HCT116 (cell line): Measurements from ENCODE around the gene PCDHA3. TPM values are rescaled to one million over a fixed set of nuclear protein-coding genes. Genes with fewer than 3 reads are reported as not detected.
"Not testable (repeated sequence)": the region's sequence is repeated elsewhere in the genome, so short reads cannot be mapped to it uniquely, and the experiment has no call there.

Experiments used
- ATAC-seq: fragments of 200-7000 bp; cut with Tn5 transposase; 2 replicates; pipeline ENCODE4 v1.9.1; 2020; ENCODE audit warnings: mild to moderate bottlenecking, moderate library complexity
- BruUV-seq: library from RNA; stranded (reverse); fragments of 400-500 nt; replicated peaks from 2 replicates; lab custom pipeline; 2021; lab: Mats Ljungman, UMichigan
- CTCF ChIA-PET: fragments of 300-600 bp; sonication (Branson Sonifier 250); formaldehyde crosslinking; loops from one replicate; lab custom pipeline; 2021; ENCODE audit warnings: antibody characterized with exemption; lab: Charles Lee
- POLR2A ChIA-PET: fragments of 300-600, 350-600 bp; sonication (Branson Sonifier 250); formaldehyde crosslinking; loops from one replicate; lab custom pipeline; 2021; ENCODE audit warnings: antibody characterized with exemption; lab: Charles Lee
- RAD21 ChIA-PET, 2 experiments: fragments of 300-600 bp; sonication (Branson Sonifier 250); formaldehyde crosslinking; loops; one replicate each; lab custom pipeline; 2023; ENCODE audit warnings: low total read pairs in 2 of 2; ENCODE audit not compliant: uncharacterized antibody in 2 of 2, unreplicated experiment in 2 of 2, low non-redundant PET in 1 of 2; lab: Charles Lee
- DNase-seq: peaks from one replicate; pipeline ENCODE4 v3.0.0-alpha.2; 2010; ENCODE audit warnings: low read depth, low spot score
- H2AFZ ChIP-seq: fragments of 200-600 bp; shearing (Covaris generic), sonication (generic); 2 replicates; pipeline ENCODE4 v1.6.1; 2017; ENCODE audit warnings: low read depth, mixed run types, mixed read lengths, antibody characterized with exemption, low read length; ENCODE audit not compliant: poor library complexity, severe bottlenecking
- H3K27ac ChIP-seq: 2 replicates; pipeline ENCODE4 v1.5.1; 2012; ENCODE audit warnings: low read depth, low read length
- H3K27me3 ChIP-seq: fragments of 200-600 bp; sonication (generic); 2 replicates; pipeline ENCODE4 v1.6.1; 2016; ENCODE audit warnings: mixed run types, low read length, mixed read lengths; ENCODE audit not compliant: insufficient read depth
- H3K36me3 ChIP-seq, 2 experiments: fragments of 200-500 bp in 1 of 2; fragments of 200-600 bp in 1 of 2; sonication (Bioruptor generic) in 1 of 2; sonication (generic) in 1 of 2; 2 replicates each; pipeline versions ENCODE4 v1.5.1 to v1.6.1; 2014 to 2016; ENCODE audit warnings: low read length in 2 of 2, inconsistent platforms in 1 of 2, mixed read lengths in 1 of 2, mixed run types in 1 of 2; ENCODE audit not compliant: insufficient read depth in 2 of 2, control insufficient read depth in 1 of 2
- H3K4me1 ChIP-seq, 2 experiments: fragments of 200-600 bp in 1 of 2; sonication (generic) in 1 of 2; 2 replicates each; pipeline versions ENCODE4 v1.5.1 to v1.6.1; 2012 to 2017; ENCODE audit warnings: low read length in 2 of 2, inconsistent platforms in 1 of 2, mild to moderate bottlenecking in 1 of 2, mixed read lengths in 1 of 2, mixed run types in 1 of 2, moderate library complexity in 1 of 2; ENCODE audit not compliant: insufficient read depth in 2 of 2, control insufficient read depth in 1 of 2
- H3K4me2 ChIP-seq: fragments of 200-600 bp; sonication (generic); 2 replicates; pipeline ENCODE4 v1.6.1; 2017; ENCODE audit warnings: mixed run types, low read length, mixed read lengths
- H3K4me3 ChIP-seq, 2 experiments: fragments of 200-600 bp in 1 of 2; sonication (generic) in 1 of 2; replicated peaks in 1 of 2; 2 replicates each; pipeline ENCODE4 v1.5.1; 2011 to 2016; ENCODE audit warnings: low read length in 2 of 2, control low read depth in 1 of 2, low read depth in 1 of 2, mild to moderate bottlenecking in 1 of 2, mixed read lengths in 1 of 2, mixed run types in 1 of 2
- H3K79me2 ChIP-seq: fragments of 200-600 bp; sonication (generic); 2 replicates; pipeline ENCODE4 v1.6.1; 2017; ENCODE audit warnings: mild to moderate bottlenecking, mixed run types, low read length, moderate library complexity, mixed read lengths; ENCODE audit not compliant: insufficient read depth
- H3K9ac ChIP-seq: fragments of 200-600 bp; sonication (generic); 2 replicates; pipeline ENCODE4 v1.6.1; 2016; ENCODE audit warnings: low read length, mixed read lengths
- H3K9me2 ChIP-seq: fragments of 200-600 bp; sonication (generic), shearing (Covaris generic); 2 replicates; pipeline ENCODE4 v1.6.1; 2017; ENCODE audit warnings: mixed run types, mild to moderate bottlenecking, moderate library complexity; ENCODE audit not compliant: insufficient read depth
- H3K9me3 ChIP-seq, 2 experiments: fragments of 200-500 bp in 1 of 2; fragments of 200-600 bp in 1 of 2; sonication (Bioruptor generic) in 1 of 2; sonication (generic) in 1 of 2; 2 replicates each; pipeline ENCODE4 v1.6.1; 2014 to 2017; ENCODE audit warnings: low read length in 2 of 2, mixed read lengths in 2 of 2, inconsistent platforms in 1 of 2, low read depth in 1 of 2, mild to moderate bottlenecking in 1 of 2, mixed run types in 1 of 2, moderate library complexity in 1 of 2; ENCODE audit not compliant: control insufficient read depth in 1 of 2, insufficient read depth in 1 of 2
- H4K20me1 ChIP-seq: fragments of 200-600 bp; sonication (generic), shearing (Covaris generic); 2 replicates; pipeline ENCODE4 v1.6.1; 2017; ENCODE audit warnings: mixed run types, mild to moderate bottlenecking, moderate library complexity; ENCODE audit not compliant: insufficient read depth
- CEBPB ChIP-seq: IDR thresholded peaks from 2 replicates; pipeline ENCODE4 v1.6.1; 2012; ENCODE audit warnings: low read depth
- ELF1 ChIP-seq: IDR thresholded peaks from 2 replicates; pipeline ENCODE4 v1.6.1; 2012; ENCODE audit warnings: low read depth, borderline replicate concordance
- FOSL1 ChIP-seq: IDR thresholded peaks from 2 replicates; pipeline ENCODE4 v1.6.1; 2012; ENCODE audit warnings: low read depth
- POLR2A ChIP-seq: IDR thresholded peaks from 2 replicates; pipeline ENCODE4 v1.7.0; 2011; ENCODE audit warnings: borderline replicate concordance; ENCODE audit not compliant: insufficient read depth, insufficient read length; ENCODE audit errors: extremely low read depth
- POLR2AphosphoS5 ChIP-seq: IDR thresholded peaks from 2 replicates; pipeline ENCODE4 v1.6.1; 2011; ENCODE audit warnings: mild to moderate bottlenecking, low read depth, low read length, moderate library complexity
- RAD21 ChIP-seq: IDR thresholded peaks from 2 replicates; pipeline ENCODE4 v1.6.1; 2012; ENCODE audit warnings: low read depth, mild to moderate bottlenecking
- SIN3A ChIP-seq: IDR thresholded peaks from 2 replicates; pipeline ENCODE4 v1.6.1; 2012; ENCODE audit warnings: low read depth
- SP1 ChIP-seq: IDR thresholded peaks from 2 replicates; pipeline ENCODE4 v1.6.1; 2012; ENCODE audit warnings: low read depth
- TCF7L2 ChIP-seq: IDR thresholded peaks from 2 replicates; pipeline ENCODE4 v1.7.0; 2011; ENCODE audit warnings: borderline replicate concordance, inconsistent platforms; ENCODE audit not compliant: insufficient read depth, insufficient read length; ENCODE audit errors: extremely low read depth
- intact Hi-C: fragments of 100-400 bp; cut with micrococcal nuclease; formaldehyde crosslinking; loops from 2 replicates; pipeline ENCODE4 v1.10.0; 2022
- total RNA-seq: library from RNA; stranded (reverse); gene quantifications from one replicate; pipeline ENCODE4 v1.2.1, GENCODE V29; 2021; ENCODE audit not compliant: unreplicated experiment
- TF ChIP-seq, protein P1 (sequence below), 3 experiments: fragments of 200-600 bp in 1 of 3; sonication (generic) in 1 of 3; IDR thresholded peaks in 2 of 3; conservative IDR thresholded peaks in 1 of 3; 2 replicates each; pipeline ENCODE4 v1.5.1; 2012 to 2017; ENCODE audit warnings: low read depth in 2 of 3, low read length in 2 of 3, antibody characterized with exemption in 1 of 3, borderline replicate concordance in 1 of 3, control low read depth in 1 of 3, mild to moderate bottlenecking in 1 of 3, mixed read lengths in 1 of 3, mixed run types in 1 of 3, moderate library complexity in 1 of 3; ENCODE audit not compliant: insufficient read depth in 1 of 3
- TF ChIP-seq, protein P2 (sequence below): IDR thresholded peaks from 2 replicates; pipeline ENCODE4 v1.6.1; 2012; ENCODE audit warnings: low read depth

PCDHA3 gene
- total RNA-seq, 1 experiment from 2014 or later, result not detected

DNA sequence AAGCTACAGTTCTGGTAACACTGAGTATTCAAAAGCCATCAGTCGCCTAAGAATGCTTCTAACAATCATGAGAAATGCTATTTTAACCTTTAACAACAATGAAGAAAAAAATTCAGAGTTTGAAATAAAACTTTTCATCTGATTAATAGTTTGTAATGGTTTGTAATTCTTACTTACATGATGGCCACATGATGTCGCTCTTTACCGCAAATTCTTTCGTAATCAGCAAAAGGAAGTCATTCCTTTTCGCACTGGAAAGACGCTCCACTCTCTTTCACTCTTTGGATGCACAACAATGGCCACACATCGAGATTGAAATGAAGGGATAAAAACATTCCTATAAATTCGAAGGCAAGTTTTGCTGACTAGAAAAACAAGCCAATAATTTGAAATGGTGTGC, 33.1 kb downstream of the PCDHA3 start, which contains the start of gene PCDHA7:
TSS of gene PCDHA7 (plus strand) at position 277 of the 400 bp plus-strand sequence. CDS start at position 392, 115 bp downstream.
- no peaks in the 10 kb centered on the region for H4K20me1 ChIP-seq
- H3K4me3 ChIP-seq, result no peak within 1 kb of the TSS
- no TSS peak for BruUV-seq
- intact Hi-C loops, result no loop called here
- RAD21 ChIA-PET, result no interaction called here
- CTCF ChIA-PET, result no interaction called here
- H3K27me3 ChIP-seq, result no peaks in the 10 kb centered on the region
- H3K36me3 ChIP-seq, result no peaks in the 10 kb centered on the region
- DNase-seq (no peak), ATAC-seq (no peak)
- H3K9ac ChIP-seq, result no peak within 1 kb of the TSS
- POLR2A ChIA-PET, result no interaction called here
- H2AFZ ChIP-seq, result no peak within 1 kb of the TSS
- H3K4me1 ChIP-seq, result no peaks in the 10 kb centered on the region
- no peak within 1 kb of the TSS for H3K27ac ChIP-seq
- H3K79me2 ChIP-seq, result no peaks in the 10 kb centered on the region
- no peaks in the 10 kb centered on the region for H3K9me2 ChIP-seq
- no peak within 1 kb of the TSS for H3K4me2 ChIP-seq
- TF ChIP-seq FOSL1 (no peak), TCF7L2 (no peak), CEBPB (no peak), SP1 (no peak), POLR2A (no peak), ELF1 (no peak), POLR2AphosphoS5 (no peak), SIN3A (no peak), RAD21 (peak; percentile 28; the same call in 1 of the 2 replicates)
- TF ChIP-seq, protein P1, sequence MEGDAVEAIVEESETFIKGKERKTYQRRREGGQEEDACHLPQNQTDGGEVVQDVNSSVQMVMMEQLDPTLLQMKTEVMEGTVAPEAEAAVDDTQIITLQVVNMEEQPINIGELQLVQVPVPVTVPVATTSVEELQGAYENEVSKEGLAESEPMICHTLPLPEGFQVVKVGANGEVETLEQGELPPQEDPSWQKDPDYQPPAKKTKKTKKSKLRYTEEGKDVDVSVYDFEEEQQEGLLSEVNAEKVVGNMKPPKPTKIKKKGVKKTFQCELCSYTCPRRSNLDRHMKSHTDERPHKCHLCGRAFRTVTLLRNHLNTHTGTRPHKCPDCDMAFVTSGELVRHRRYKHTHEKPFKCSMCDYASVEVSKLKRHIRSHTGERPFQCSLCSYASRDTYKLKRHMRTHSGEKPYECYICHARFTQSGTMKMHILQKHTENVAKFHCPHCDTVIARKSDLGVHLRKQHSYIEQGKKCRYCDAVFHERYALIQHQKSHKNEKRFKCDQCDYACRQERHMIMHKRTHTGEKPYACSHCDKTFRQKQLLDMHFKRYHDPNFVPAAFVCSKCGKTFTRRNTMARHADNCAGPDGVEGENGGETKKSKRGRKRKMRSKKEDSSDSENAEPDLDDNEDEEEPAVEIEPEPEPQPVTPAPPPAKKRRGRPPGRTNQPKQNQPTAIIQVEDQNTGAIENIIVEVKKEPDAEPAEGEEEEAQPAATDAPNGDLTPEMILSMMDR (IDR thresholded peaks at IDR 0.05 in 2 of 3, conservative IDR thresholded peaks at IDR 0.05 in 1 of 3; ENCODE audit: borderline replicate concordance in 1 of 3, insufficient read depth in 1 of 3, low read depth in 2 of 3, low read length in 2 of 3), result peak in 1 of 3 experiments; percentile 12; a peak in 1 of 6 replicates
- TF ChIP-seq, protein P2, sequence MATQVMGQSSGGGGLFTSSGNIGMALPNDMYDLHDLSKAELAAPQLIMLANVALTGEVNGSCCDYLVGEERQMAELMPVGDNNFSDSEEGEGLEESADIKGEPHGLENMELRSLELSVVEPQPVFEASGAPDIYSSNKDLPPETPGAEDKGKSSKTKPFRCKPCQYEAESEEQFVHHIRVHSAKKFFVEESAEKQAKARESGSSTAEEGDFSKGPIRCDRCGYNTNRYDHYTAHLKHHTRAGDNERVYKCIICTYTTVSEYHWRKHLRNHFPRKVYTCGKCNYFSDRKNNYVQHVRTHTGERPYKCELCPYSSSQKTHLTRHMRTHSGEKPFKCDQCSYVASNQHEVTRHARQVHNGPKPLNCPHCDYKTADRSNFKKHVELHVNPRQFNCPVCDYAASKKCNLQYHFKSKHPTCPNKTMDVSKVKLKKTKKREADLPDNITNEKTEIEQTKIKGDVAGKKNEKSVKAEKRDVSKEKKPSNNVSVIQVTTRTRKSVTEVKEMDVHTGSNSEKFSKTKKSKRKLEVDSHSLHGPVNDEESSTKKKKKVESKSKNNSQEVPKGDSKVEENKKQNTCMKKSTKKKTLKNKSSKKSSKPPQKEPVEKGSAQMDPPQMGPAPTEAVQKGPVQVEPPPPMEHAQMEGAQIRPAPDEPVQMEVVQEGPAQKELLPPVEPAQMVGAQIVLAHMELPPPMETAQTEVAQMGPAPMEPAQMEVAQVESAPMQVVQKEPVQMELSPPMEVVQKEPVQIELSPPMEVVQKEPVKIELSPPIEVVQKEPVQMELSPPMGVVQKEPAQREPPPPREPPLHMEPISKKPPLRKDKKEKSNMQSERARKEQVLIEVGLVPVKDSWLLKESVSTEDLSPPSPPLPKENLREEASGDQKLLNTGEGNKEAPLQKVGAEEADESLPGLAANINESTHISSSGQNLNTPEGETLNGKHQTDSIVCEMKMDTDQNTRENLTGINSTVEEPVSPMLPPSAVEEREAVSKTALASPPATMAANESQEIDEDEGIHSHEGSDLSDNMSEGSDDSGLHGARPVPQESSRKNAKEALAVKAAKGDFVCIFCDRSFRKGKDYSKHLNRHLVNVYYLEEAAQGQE, result no peak
- no peaks in the 10 kb centered on the region; a peak in 1 of 4 replicates for H3K9me3 ChIP-seq

DNA sequence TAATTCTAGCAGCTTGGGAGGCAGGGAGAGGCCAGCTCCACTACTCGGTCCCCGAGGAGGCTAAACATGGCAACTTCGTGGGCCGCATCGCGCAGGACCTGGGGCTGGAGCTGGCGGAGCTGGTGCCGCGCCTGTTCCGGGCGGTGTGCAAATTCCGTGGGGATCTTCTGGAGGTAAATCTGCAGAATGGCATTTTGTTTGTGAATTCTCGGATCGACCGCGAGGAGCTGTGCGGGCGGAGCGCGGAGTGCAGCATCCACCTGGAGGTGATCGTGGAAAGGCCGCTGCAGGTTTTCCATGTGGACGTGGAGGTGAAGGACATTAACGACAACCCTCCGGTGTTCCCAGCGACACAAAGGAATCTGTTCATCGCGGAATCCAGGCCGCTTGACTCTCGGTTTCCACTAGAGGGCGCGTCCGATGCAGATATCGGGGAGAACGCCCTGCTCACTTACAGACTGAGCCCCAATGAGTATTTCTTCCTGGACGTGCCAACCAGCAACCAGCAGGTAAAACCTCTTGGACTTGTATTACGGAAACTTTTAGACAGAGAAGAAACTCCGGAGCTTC, 33.7 kb downstream of the PCDHA3 start:
- ATAC-seq, H3K79me2 ChIP-seq, H2AFZ ChIP-seq, DNase-seq, H3K27me3 ChIP-seq, H3K27ac ChIP-seq, H3K36me3 ChIP-seq, POLR2A ChIA-PET, CTCF ChIA-PET, H3K4me3 ChIP-seq, RAD21 ChIA-PET, BruUV-seq, intact Hi-C loops, H3K9me2 ChIP-seq, H3K4me1 ChIP-seq, H3K9ac ChIP-seq, H4K20me1 ChIP-seq, H3K4me2 ChIP-seq, H3K9me3 ChIP-seq: not testable (repeated sequence)
